H1 (cell line): ENCODE data around the gene SNAP25. TPM values are rescaled to one million over a fixed set of nuclear protein-coding genes. Genes with fewer than 3 reads are reported as not detected.

Source experiments
- BRCA1 ChIP-seq: IDR thresholded peaks from 2 replicates; pipeline ENCODE4 v1.6.1; 2012; ENCODE audit warnings: low read depth, low read length, improper control_type of control experiment
- CBX5 ChIP-seq: fragments of 300-800, 300-1000 bp; sonication (generic); IDR thresholded peaks from 2 replicates; pipeline ENCODE4 v1.7.1; 2016; ENCODE audit warnings: antibody characterized with exemption, low read length, low read depth
- CHD2 ChIP-seq: IDR thresholded peaks from 2 replicates; pipeline ENCODE4 v1.6.1; 2012; ENCODE audit warnings: low read length, improper control_type of control experiment
- FOSL1 ChIP-seq: IDR thresholded peaks from 2 replicates; pipeline ENCODE4 v1.6.1; 2011; ENCODE audit warnings: mild to moderate bottlenecking, low read depth, low read length, moderate library complexity; ENCODE audit not compliant: insufficient read depth
- HDAC6 ChIP-seq: IDR thresholded peaks from one replicate; pipeline ENCODE4 v1.7.1; 2012; ENCODE audit warnings: low read depth, mild to moderate bottlenecking, inconsistent platforms, low read length, moderate library complexity
- KDM1A ChIP-seq: fragments of 200-600, 300-600 bp; sonication (generic); IDR thresholded peaks from 2 replicates; pipeline ENCODE4 v1.7.1; 2016; ENCODE audit warnings: mild to moderate bottlenecking, low read length, borderline replicate concordance
- PHF8 ChIP-seq: fragments of 200-600 bp; sonication (generic); conservative IDR thresholded peaks from 2 replicates; pipeline ENCODE4 v1.7.1; 2012; ENCODE audit warnings: low read depth, mild to moderate bottlenecking, inconsistent platforms, low read length, moderate library complexity
- POLR2AphosphoS5 ChIP-seq: IDR thresholded peaks from 2 replicates; pipeline ENCODE4 v1.6.1; 2011; ENCODE audit warnings: low read depth, low read length
- POU5F1 ChIP-seq: IDR thresholded peaks from 2 replicates; pipeline ENCODE4 v1.6.1; 2011; ENCODE audit warnings: low read depth, mild to moderate bottlenecking, low read length, moderate library complexity
- TAF7 ChIP-seq: optimal IDR thresholded peaks from 2 replicates; pipeline ENCODE3; 2011; ENCODE audit warnings: low read depth, mild to moderate bottlenecking, inconsistent platforms, low read length, moderate library complexity, borderline replicate concordance
- polyA plus RNA-seq, 7 experiments: library from polyadenylated mRNA; depleted of rRNA in 3 of 7; stranded (reverse) in 5 of 7; unstranded in 2 of 7; fragments of >200 nt in 5 of 7; fragments of 200-250 nt in 2 of 7; gene quantifications; 1 replicate in 5 of 7; 2 replicates in 1 of 7; 4 replicates in 1 of 7; pipeline versions ENCODE4 v1.2.1 to v1.2.3, GENCODE V29; 2011 to 2013; ENCODE audit warnings: missing spikeins in 2 of 7, mixed read lengths in 2 of 7
- total RNA-seq: library from RNA; stranded (reverse); fragmentation: NEBNext Ultra II Directional; extraction: Animal tissue kit (Norgen Biotek cat#: 25700); gene quantifications from 2 replicates; pipeline ENCODE4 v1.2.1, GENCODE V29; 2021
- TF ChIP-seq, protein P1 (sequence below): fragments of 300-600 bp; sonication (generic); IDR thresholded peaks from 2 replicates; pipeline ENCODE4 v1.7.1; 2012; ENCODE audit warnings: low read length, moderate library complexity, mild to moderate bottlenecking, inconsistent platforms; ENCODE audit not compliant: insufficient replicate concordance

SNAP25 gene
- total and polyA plus RNA-seq, 2 of the 8 experiments (the other 6 are each of a cell fraction or from before 2014, with no cell fraction given), result 0.51 to 0.52 TPM

- TF ChIP-seq, protein P1, sequence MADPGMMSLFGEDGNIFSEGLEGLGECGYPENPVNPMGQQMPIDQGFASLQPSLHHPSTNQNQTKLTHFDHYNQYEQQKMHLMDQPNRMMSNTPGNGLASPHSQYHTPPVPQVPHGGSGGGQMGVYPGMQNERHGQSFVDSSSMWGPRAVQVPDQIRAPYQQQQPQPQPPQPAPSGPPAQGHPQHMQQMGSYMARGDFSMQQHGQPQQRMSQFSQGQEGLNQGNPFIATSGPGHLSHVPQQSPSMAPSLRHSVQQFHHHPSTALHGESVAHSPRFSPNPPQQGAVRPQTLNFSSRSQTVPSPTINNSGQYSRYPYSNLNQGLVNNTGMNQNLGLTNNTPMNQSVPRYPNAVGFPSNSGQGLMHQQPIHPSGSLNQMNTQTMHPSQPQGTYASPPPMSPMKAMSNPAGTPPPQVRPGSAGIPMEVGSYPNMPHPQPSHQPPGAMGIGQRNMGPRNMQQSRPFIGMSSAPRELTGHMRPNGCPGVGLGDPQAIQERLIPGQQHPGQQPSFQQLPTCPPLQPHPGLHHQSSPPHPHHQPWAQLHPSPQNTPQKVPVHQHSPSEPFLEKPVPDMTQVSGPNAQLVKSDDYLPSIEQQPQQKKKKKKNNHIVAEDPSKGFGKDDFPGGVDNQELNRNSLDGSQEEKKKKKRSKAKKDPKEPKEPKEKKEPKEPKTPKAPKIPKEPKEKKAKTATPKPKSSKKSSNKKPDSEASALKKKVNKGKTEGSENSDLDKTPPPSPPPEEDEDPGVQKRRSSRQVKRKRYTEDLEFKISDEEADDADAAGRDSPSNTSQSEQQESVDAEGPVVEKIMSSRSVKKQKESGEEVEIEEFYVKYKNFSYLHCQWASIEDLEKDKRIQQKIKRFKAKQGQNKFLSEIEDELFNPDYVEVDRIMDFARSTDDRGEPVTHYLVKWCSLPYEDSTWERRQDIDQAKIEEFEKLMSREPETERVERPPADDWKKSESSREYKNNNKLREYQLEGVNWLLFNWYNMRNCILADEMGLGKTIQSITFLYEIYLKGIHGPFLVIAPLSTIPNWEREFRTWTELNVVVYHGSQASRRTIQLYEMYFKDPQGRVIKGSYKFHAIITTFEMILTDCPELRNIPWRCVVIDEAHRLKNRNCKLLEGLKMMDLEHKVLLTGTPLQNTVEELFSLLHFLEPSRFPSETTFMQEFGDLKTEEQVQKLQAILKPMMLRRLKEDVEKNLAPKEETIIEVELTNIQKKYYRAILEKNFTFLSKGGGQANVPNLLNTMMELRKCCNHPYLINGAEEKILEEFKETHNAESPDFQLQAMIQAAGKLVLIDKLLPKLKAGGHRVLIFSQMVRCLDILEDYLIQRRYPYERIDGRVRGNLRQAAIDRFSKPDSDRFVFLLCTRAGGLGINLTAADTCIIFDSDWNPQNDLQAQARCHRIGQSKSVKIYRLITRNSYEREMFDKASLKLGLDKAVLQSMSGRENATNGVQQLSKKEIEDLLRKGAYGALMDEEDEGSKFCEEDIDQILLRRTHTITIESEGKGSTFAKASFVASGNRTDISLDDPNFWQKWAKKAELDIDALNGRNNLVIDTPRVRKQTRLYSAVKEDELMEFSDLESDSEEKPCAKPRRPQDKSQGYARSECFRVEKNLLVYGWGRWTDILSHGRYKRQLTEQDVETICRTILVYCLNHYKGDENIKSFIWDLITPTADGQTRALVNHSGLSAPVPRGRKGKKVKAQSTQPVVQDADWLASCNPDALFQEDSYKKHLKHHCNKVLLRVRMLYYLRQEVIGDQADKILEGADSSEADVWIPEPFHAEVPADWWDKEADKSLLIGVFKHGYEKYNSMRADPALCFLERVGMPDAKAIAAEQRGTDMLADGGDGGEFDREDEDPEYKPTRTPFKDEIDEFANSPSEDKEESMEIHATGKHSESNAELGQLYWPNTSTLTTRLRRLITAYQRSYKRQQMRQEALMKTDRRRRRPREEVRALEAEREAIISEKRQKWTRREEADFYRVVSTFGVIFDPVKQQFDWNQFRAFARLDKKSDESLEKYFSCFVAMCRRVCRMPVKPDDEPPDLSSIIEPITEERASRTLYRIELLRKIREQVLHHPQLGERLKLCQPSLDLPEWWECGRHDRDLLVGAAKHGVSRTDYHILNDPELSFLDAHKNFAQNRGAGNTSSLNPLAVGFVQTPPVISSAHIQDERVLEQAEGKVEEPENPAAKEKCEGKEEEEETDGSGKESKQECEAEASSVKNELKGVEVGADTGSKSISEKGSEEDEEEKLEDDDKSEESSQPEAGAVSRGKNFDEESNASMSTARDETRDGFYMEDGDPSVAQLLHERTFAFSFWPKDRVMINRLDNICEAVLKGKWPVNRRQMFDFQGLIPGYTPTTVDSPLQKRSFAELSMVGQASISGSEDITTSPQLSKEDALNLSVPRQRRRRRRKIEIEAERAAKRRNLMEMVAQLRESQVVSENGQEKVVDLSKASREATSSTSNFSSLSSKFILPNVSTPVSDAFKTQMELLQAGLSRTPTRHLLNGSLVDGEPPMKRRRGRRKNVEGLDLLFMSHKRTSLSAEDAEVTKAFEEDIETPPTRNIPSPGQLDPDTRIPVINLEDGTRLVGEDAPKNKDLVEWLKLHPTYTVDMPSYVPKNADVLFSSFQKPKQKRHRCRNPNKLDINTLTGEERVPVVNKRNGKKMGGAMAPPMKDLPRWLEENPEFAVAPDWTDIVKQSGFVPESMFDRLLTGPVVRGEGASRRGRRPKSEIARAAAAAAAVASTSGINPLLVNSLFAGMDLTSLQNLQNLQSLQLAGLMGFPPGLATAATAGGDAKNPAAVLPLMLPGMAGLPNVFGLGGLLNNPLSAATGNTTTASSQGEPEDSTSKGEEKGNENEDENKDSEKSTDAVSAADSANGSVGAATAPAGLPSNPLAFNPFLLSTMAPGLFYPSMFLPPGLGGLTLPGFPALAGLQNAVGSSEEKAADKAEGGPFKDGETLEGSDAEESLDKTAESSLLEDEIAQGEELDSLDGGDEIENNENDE, result no peak
- TF ChIP-seq CBX5, result no peak
- TF ChIP-seq POLR2AphosphoS5, result no peak
- no peak for TF ChIP-seq CHD2
- TF ChIP-seq BRCA1, result no peak
- TF ChIP-seq FOSL1, result no peak
- TF ChIP-seq HDAC6, result no peak
- TF ChIP-seq KDM1A, result no peak
- no peak for TF ChIP-seq TAF7
- TF ChIP-seq PHF8, result no peak
- no peak for TF ChIP-seq POU5F1
Measured at GRCh38 chr20:10190456-10190855, 28.2 kb upstream of the SNAP25 start (continued).
